ENCODE results near the gene SHANK1. TPM values are rescaled to one million over a fixed set of nuclear protein-coding genes. Genes with fewer than 3 reads are reported as not detected.

Gene SHANK1
- total RNA-seq, 1 donor from 2014 or later = 14.0 TPM

- H3K36me3 Mint-ChIP-seq = peaks cover 3% of the 10 kb centered on the region
- DNase-seq (ENCODE audit: low spot score in 2 of 2, unreplicated experiment in 2 of 2) = no peak
- H3K27ac Mint-ChIP-seq = no peak overlapping the region
- peaks cover 88% of the 10 kb centered on the region for H3K27me3 Mint-ChIP-seq (ENCODE audit: low read depth)
- no peaks in the 10 kb centered on the region for H3K4me1 Mint-ChIP-seq
- H3K4me3 Mint-ChIP-seq = no peak overlapping the region
- no peaks in the 10 kb centered on the region for H3K9me3 Mint-ChIP-seq
- no peak for TF ChIP-seq CTCF (IDR thresholded peaks at IDR 0.05; ENCODE audit: unreplicated experiment)
Measured at GRCh38 chr19:50690439-50690838, 29.2 kb downstream of the SHANK1 start.

DNA sequence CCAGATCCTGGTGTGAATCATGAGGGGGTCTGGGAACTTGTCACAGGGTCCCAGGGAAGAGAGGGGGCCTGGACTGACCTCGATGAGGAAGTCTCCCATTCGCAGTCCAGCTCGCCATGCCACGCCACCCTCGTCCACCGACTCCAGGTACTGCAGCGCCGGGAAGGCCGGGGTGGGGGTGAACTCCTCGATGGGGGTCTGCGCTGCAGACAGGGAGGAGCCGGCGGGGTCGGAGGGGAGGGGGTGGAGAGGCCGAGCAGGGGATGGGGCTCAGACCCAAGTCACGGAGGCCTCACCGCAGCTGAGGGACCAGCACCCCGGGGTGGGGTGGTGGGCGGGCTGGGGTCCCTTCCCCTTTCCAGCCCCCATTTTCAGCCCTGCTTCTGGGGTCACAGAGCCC is 30.8 kb downstream of the SHANK1 start:
- H3K27me3 Mint-ChIP-seq (ENCODE audit: low read depth) = peaks cover 96% of the 10 kb centered on the region
- H3K36me3 Mint-ChIP-seq = peaks cover 5% of the 10 kb centered on the region

GRCh38 chr19:50686310-50687032 is 33.1 kb downstream of the SHANK1 start:
- Mint-ChIP-seq H3K36me3 (peaks cover 5% of the 10 kb centered on the region), H3K9me3 (no peaks in the 10 kb centered on the region), H3K27ac (no peak overlapping the region), H3K27me3 (ENCODE audit: low read depth) (peaks cover 96% of the 10 kb centered on the region), H3K4me1 (no peaks in the 10 kb centered on the region), H3K4me3 (no peak overlapping the region)
- no peak for DNase-seq (ENCODE audit: low spot score in 2 of 2, unreplicated experiment in 2 of 2)
- TF ChIP-seq CTCF (IDR thresholded peaks at IDR 0.05; ENCODE audit: unreplicated experiment) = no peak

More for the DNA sequence above, 30.8 kb downstream of the SHANK1 start:
- Mint-ChIP-seq H3K4me3 (no peak overlapping the region), H3K9me3 (no peaks in the 10 kb centered on the region), H3K4me1 (no peaks in the 10 kb centered on the region), H3K27ac (no peak overlapping the region)
- DNase-seq (ENCODE audit: low spot score in 2 of 2, unreplicated experiment in 2 of 2) = no peak
- no peak for TF ChIP-seq CTCF (IDR thresholded peaks at IDR 0.05; ENCODE audit: unreplicated experiment)

DNA sequence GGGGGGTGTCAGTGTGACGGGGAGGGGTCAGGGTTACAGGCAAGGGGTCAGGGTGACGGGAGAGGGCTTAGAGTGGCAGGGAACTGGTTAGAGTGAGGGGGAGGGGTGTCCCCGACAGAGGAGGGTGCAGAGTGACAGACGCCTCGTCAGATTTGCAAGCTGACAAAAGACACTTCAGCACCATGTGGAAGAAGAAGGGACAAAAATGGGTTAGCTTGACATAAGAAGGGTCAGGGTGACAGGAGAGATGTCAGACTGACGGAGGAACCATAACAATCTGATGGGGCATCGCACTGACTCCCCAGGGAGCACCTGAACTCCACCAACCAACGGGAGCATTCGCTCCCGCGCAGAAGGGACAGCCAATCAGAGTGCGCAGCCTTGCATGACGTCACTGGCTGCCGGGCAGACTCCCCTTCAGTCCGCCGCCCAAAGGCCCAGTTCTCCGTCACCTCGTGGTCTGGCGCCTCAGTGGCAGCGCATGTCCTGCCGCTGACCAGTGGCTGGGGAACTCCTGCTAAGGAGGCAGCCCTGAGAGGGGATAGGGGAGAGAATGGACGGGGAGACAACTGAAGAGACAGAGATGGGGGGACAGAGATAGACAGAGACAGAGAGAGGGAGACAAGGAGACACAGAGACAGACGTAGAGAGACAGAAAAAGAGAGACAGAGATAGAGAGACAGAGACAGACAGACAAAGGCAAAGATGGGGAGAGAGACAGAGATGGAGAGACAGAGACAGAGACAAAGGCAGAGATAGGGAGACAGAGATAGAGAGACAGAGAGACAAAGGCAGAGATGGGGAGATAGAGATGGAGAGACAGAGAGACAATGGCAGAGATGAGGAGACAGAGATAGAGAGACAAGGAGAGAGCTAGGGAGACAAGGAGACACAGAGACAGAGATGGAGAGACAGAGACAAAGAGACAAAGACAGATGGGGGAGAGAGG is 40.2 kb downstream of the SHANK1 start:
- Mint-ChIP-seq H3K36me3 (peaks cover under 1% of the 10 kb centered on the region), H3K27ac (no peak overlapping the region), H3K4me1 (no peaks in the 10 kb centered on the region), H3K4me3 (no peak overlapping the region), H3K27me3 (ENCODE audit: low read depth) (peaks cover 83% of the 10 kb centered on the region), H3K9me3 (no peaks in the 10 kb centered on the region)
- peak; percentile 57 to 86 for DNase-seq (ENCODE audit: low spot score in 2 of 2, unreplicated experiment in 2 of 2)
- no peak for TF ChIP-seq CTCF (IDR thresholded peaks at IDR 0.05; ENCODE audit: unreplicated experiment)

DNA sequence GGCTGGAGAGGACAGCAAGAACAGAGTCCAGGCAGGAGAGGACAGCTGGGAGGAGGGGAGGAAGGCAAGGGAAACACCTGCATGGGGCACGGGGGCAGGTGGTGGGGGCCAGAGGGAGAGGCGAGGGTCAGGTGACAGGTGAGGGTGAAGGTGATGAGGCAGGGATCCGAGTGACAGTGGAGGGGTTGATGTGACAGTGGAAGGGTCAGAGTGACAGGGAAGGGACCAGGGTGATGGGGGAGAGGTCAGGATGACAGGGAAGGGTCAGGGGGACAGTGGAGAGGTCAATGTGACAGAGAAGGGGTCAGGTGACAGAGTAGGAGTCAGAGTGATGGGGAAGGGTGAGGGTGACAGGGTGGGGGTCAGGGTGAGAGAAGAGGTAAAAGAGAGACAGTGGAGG is 41.3 kb downstream of the SHANK1 start:
- TF ChIP-seq CTCF (IDR thresholded peaks at IDR 0.05; ENCODE audit: unreplicated experiment) = no peak
- no peaks in the 10 kb centered on the region for H3K36me3 Mint-ChIP-seq
- no peak overlapping the region for H3K4me3 Mint-ChIP-seq
- H3K4me1 Mint-ChIP-seq = no peaks in the 10 kb centered on the region
- no peaks in the 10 kb centered on the region for H3K9me3 Mint-ChIP-seq
- H3K27me3 Mint-ChIP-seq (ENCODE audit: low read depth) = peaks cover 83% of the 10 kb centered on the region
- no peak overlapping the region for H3K27ac Mint-ChIP-seq
- DNase-seq (ENCODE audit: low spot score in 2 of 2, unreplicated experiment in 2 of 2) = no peak
